Measurements from ENCODE around the gene SIX3.

DNA sequence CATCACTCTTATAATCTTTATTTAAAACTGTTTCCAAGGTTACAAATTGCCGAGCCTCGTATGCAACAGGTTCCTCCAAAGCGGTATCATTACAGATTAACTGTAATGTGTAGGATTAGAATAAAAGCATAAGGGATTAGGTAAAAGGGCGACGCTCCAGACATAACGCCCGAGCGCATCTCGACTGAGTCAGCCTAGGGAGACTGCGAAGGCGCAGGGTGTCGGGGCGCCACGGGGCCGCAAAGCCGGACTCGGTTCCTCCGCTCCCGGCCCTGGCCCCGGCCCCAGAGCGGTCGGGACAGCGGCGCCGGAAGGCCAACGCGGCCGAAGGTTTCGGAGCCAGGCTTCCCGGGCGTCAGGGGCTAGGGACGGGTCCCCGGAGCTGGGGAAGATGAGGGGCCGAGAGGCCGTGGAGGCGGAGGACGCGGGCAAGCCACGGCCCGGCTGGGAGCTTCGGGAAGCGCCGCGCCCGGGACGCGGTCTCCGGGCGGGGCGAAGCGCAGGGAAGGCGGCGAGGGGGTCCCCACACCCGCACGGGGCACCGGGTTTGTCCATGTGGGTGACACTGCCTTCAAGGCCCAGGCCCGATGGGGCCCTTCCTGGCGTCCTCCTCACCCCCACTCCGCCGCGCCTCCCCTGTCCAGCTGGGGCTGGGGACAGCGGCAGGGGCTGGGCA is 12.9 kb upstream of the SIX3 start:
- TF ChIP-seq GATA2 (IDR thresholded peaks at IDR 0.05; ENCODE audit: low read depth, low read length) (no peak), GATA3 (IDR thresholded peaks at IDR 0.05; ENCODE audit: low read depth, low read length) (no peak)
